HL-60 (cell line): ENCODE results near the gene NBEAL2.

Experiments used
- GABPA ChIP-seq: IDR thresholded peaks from 2 replicates; pipeline ENCODE4 v1.6.1; 2012; ENCODE audit warnings: low read depth
- POLR2AphosphoS5 ChIP-seq: IDR thresholded peaks from 2 replicates; pipeline ENCODE4 v1.6.1; 2012; ENCODE audit warnings: low read depth
- SPI1 ChIP-seq: IDR thresholded peaks from 2 replicates; pipeline ENCODE4 v1.6.1; 2012; ENCODE audit warnings: low read depth, mild to moderate bottlenecking, borderline replicate concordance
- TF ChIP-seq, protein P1 (sequence below): IDR thresholded peaks from one replicate; pipeline ENCODE4 v1.5.1; 2011; ENCODE audit warnings: low read length, control low read depth, inconsistent platforms; ENCODE audit not compliant: insufficient read depth
- TF ChIP-seq, protein P2 (sequence below): IDR thresholded peaks from 2 replicates; pipeline ENCODE4 v1.6.1; 2012; ENCODE audit warnings: low read depth; ENCODE audit not compliant: insufficient replicate concordance

DNA sequence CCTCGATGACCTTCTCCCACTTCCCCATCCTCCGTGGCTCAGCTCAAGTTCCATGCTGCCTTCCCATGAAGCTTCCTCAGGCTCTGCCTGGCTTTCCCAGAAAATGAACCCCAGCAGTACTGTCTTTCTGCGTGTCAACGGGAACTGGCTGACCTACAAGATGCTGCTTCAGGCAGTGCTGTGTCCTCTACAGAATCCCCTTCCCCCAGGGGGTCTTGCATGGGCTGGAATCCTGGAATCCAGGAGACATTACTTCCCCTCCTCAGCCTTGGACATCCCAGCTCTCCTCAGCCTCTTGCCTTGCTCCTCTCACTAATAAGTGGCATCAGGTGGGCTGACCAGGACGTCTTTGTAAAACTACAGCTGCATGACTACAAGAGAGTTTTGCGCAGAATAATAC, 8.3 kb upstream of the NBEAL2 start:
- TF ChIP-seq, protein P1, sequence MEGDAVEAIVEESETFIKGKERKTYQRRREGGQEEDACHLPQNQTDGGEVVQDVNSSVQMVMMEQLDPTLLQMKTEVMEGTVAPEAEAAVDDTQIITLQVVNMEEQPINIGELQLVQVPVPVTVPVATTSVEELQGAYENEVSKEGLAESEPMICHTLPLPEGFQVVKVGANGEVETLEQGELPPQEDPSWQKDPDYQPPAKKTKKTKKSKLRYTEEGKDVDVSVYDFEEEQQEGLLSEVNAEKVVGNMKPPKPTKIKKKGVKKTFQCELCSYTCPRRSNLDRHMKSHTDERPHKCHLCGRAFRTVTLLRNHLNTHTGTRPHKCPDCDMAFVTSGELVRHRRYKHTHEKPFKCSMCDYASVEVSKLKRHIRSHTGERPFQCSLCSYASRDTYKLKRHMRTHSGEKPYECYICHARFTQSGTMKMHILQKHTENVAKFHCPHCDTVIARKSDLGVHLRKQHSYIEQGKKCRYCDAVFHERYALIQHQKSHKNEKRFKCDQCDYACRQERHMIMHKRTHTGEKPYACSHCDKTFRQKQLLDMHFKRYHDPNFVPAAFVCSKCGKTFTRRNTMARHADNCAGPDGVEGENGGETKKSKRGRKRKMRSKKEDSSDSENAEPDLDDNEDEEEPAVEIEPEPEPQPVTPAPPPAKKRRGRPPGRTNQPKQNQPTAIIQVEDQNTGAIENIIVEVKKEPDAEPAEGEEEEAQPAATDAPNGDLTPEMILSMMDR = no peak
- TF ChIP-seq, protein P2, sequence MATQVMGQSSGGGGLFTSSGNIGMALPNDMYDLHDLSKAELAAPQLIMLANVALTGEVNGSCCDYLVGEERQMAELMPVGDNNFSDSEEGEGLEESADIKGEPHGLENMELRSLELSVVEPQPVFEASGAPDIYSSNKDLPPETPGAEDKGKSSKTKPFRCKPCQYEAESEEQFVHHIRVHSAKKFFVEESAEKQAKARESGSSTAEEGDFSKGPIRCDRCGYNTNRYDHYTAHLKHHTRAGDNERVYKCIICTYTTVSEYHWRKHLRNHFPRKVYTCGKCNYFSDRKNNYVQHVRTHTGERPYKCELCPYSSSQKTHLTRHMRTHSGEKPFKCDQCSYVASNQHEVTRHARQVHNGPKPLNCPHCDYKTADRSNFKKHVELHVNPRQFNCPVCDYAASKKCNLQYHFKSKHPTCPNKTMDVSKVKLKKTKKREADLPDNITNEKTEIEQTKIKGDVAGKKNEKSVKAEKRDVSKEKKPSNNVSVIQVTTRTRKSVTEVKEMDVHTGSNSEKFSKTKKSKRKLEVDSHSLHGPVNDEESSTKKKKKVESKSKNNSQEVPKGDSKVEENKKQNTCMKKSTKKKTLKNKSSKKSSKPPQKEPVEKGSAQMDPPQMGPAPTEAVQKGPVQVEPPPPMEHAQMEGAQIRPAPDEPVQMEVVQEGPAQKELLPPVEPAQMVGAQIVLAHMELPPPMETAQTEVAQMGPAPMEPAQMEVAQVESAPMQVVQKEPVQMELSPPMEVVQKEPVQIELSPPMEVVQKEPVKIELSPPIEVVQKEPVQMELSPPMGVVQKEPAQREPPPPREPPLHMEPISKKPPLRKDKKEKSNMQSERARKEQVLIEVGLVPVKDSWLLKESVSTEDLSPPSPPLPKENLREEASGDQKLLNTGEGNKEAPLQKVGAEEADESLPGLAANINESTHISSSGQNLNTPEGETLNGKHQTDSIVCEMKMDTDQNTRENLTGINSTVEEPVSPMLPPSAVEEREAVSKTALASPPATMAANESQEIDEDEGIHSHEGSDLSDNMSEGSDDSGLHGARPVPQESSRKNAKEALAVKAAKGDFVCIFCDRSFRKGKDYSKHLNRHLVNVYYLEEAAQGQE = no peak
- no peak for TF ChIP-seq POLR2AphosphoS5
- TF ChIP-seq GABPA = no peak
- no peak for TF ChIP-seq SPI1
